Measurements from ENCODE around the gene PYGO1.

GRCh38 chr15:55599439-55599838 lies 11.3 kb upstream of the PYGO1 start:
- no peak for TF ChIP-seq HDAC2 (IDR thresholded peaks at IDR 0.05; ENCODE audit: borderline replicate concordance in 1 of 2, low read depth in 2 of 2, low read length in 2 of 2)
- TF ChIP-seq CTCF (IDR thresholded peaks at IDR 0.05; ENCODE audit: control extremely low read depth in 1 of 3, insufficient read depth in 1 of 3, low read depth in 1 of 3, low read length in 3 of 3): no peak
- no peak for TF ChIP-seq YY1 (IDR thresholded peaks at IDR 0.05; ENCODE audit: low read depth, low read length)
- TF ChIP-seq JUND (IDR thresholded peaks at IDR 0.05; ENCODE audit: low read length): no peak
- no peak for TF ChIP-seq POLR2A (IDR thresholded peaks at IDR 0.05; ENCODE audit: control extremely low read depth in 1 of 2, low read depth in 2 of 2, low read length in 2 of 2)
- no peak for TF ChIP-seq SIX5 (IDR thresholded peaks at IDR 0.05; ENCODE audit: low read depth, low read length)
- no peak for TF ChIP-seq USF2 (IDR thresholded peaks at IDR 0.05; ENCODE audit: low read length)
- TF ChIP-seq BRCA1 (IDR thresholded peaks at IDR 0.05; ENCODE audit: low read depth, low read length): no peak
- no peak for TF ChIP-seq GABPA (IDR thresholded peaks at IDR 0.05; ENCODE audit: borderline replicate concordance, insufficient read depth, low read length)
- no peak for TF ChIP-seq PHF8 (conservative IDR thresholded peaks at IDR 0.05; ENCODE audit: low read depth, low read length)
- no peak for TF ChIP-seq EZH2 (IDR thresholded peaks at IDR 0.05; ENCODE audit: low read depth, low read length, severe bottlenecking)
- no peak for TF ChIP-seq CBX5 (IDR thresholded peaks at IDR 0.05; ENCODE audit: low read depth, low read length)
- no peak for TF ChIP-seq POLR2AphosphoS5 (IDR thresholded peaks at IDR 0.05; ENCODE audit: low read depth, low read length)
- no peak for TF ChIP-seq JUN (IDR thresholded peaks at IDR 0.05; ENCODE audit: low read depth, low read length)
